GM10847 (cell line): ENCODE measurements around the gene PRKAG2.

ENCODE experiments used
- POLR2A ChIP-seq: IDR thresholded peaks from 2 replicates; pipeline ENCODE4 v1.6.1; 2011; ENCODE audit not compliant: insufficient read length; ENCODE audit errors: extremely low read depth

The PRKAG2 gene

GRCh38 chr7:151710646-151711434 lies 166.1 kb downstream of the PRKAG2 start:
- no peak for TF ChIP-seq POLR2A

DNA sequence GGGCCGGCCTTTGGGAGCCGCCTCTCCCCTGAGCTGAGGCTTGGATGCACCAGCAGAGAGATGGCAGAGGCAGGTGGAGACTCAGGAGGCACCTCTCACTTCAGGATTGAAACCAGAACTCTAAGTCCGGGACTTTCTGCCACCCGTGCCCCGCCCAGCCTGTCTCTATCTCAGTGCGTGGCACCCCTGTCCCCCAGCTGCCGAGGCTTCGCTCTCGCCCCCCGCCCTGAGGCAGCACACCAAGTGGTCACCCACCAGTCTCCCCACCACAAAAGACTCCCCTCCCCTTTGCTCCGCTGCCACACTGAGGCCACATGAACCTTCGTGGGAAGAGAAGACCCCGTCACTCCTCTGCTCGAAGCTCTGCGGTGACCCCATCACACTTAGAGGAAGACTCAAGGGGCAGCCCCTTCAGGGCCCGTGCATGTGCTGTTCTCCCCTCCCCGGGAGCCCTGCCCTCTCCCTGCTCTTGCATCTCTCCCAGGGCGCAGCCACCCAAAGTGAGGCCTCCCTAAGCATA lies 166.7 kb downstream of the PRKAG2 start:
- TF ChIP-seq POLR2A, result no peak

DNA sequence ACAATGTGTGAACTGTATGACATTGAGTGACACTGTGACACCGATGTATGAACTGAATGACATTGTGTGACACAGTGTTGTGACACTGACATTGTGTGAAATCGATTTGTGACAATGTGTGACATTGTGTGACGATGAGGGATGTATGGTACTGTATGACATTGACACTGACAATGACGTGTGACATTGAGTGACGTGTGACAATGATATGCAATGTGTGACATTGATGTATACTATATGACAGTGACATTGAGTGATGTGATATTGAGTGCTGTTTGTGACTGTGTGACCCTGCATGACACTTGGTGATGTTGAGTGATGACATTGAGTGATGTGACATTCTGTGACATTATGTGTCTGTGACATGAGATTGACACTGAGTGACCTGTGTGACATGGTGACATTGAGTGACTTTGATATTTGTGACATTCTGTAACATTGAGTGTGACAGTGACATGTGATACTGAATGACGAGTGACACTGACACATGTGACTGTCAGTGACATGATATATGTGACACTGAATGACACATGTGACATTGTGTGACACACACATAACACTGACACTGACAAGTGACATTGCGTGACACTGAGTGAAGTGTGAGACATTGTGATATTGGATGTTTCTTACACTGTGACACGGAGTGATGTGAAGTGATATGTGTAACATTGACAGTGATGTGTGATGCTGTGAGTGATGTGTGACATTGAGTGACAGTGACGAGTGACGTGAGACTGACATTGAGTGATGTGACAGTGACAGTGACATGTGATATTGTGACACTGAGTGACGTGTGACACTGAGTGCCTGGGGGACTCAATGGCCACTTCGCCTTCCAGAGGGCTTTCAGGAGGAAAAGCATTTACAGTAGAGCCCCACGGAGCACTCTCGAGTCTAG lies 167.5 kb downstream of the PRKAG2 start:
- TF ChIP-seq POLR2A, result no peak

GRCh38 chr7:151708610-151709009 lies 168.3 kb downstream of the PRKAG2 start:
- no peak for TF ChIP-seq POLR2A

GRCh38 chr7:151707757-151708156 lies 169.2 kb downstream of the PRKAG2 start:
- no peak for TF ChIP-seq POLR2A

- no peak for TF ChIP-seq POLR2A
Measured at GRCh38 chr7:151707105-151707469, 169.8 kb downstream of the PRKAG2 start.

- no peak for TF ChIP-seq POLR2A
Measured at GRCh38 chr7:151706277-151707104, 170.4 kb downstream of the PRKAG2 start.

DNA sequence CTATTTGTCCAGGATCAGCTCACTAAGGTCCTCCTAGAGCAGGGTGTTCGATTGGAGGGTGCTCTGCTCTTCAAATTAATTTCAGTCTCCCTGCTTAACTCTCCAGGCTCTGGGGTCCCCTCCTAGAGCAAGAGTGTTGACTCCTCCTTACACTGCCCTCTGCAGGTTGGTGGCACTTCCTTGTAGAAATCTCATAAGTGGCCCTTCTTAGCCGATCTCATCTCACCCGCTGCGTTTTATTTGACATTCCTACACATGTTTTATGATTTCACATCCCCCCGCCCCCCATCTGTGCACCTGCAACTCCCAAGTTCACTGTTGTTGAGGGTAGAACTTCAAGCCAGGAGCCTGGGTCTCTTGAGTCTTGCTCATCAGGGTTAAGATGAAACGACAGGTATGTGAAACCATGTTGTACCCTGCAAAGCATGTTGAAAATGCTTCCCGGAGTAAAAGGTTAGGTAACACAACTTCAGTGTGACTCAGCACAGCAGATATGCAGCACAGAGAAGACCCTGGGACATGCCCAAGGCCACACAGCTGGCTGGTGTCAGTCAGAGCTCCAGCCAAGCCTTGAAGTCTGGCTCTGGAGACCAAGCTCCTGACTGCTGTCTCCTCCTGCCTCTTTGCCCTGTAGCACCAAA lies 171.2 kb downstream of the PRKAG2 start:
- TF ChIP-seq POLR2A, result no peak

- no peak for TF ChIP-seq POLR2A
Measured at GRCh38 chr7:151704960-151705635, 171.8 kb downstream of the PRKAG2 start.

GRCh38 chr7:151704299-151704959 lies 172.5 kb downstream of the PRKAG2 start:
- TF ChIP-seq POLR2A, result no peak

- no peak for TF ChIP-seq POLR2A
Measured at GRCh38 chr7:151702961-151703360, 174.0 kb downstream of the PRKAG2 start.

DNA sequence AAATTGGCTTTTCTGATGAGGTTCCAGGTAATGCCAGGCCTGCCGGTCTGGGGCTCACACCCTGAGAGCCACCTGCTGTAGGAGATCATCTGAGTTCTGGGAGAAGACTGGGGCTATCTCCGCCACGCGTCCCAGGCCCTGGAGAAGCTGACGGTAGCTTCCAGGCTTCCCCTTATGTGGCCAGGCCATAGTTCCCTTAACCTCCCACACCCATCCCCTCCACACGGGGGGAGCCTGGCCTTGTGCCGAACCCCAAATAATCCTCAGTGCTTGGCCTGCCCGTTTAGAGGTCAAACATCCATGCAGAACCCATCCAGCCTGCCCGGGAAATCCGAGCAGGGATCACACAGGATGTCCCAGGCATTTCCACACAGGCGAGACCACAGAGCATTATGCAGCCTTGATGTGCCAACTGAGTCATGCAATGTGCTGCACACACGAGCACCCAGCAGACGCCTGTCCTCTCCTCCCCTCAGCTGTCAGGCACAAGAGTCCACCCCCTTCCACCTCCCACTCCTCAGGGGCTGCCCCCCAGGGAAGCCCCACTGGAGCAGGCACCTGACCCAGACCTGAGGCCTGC lies 176.2 kb downstream of the PRKAG2 start:
- TF ChIP-seq POLR2A, result no peak

DNA sequence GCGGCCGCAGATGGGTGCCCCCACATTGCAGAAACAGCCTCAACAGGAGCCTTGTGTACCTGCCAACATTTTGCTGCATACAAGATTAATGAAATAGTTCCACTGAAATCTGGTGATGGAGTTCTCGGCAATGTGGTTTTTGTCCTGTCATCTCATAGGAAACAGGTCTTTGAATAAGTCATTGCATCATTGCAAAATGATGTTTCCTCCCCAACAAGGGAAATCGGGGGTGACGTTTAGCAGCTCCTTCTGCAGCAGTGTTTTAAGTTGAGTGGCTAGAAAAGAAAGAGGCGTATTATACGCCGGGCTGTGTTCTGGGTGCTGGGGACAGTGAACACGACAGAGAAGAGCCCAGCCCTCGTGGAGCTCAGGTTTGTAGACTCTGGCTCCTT lies 177.0 kb downstream of the PRKAG2 start:
- TF ChIP-seq POLR2A, result no peak
